Measurements from ENCODE around the gene SH3BP5L. TPM values are rescaled to one million over a fixed set of nuclear protein-coding genes. Genes with fewer than 3 reads are reported as not detected.

Gene SH3BP5L
- total and polyA plus RNA-seq, 4 donors, result 16.3 to 37.8 (median 30.0) TPM

GRCh38 chr1:248821641-248822040 lies 4.1 kb downstream of the SH3BP5L start:
- Histone ChIP-seq H3K27ac (ENCODE audit: low read depth, low read length) (no peak overlapping the region), H3K36me3 (ENCODE audit: control insufficient read depth, insufficient read depth, low read length) (peaks cover 44% of the 10 kb centered on the region), H3K4me1 (ENCODE audit: control insufficient read depth, insufficient read depth, low read length) (peaks cover 23% of the 10 kb centered on the region), H3K4me3 (ENCODE audit: low read depth, low read length) (no peak overlapping the region), H3K27me3 (ENCODE audit: control insufficient read depth, insufficient read depth, low read length) (no peaks in the 10 kb centered on the region), H3K9me3 (ENCODE audit: control insufficient read depth, insufficient read depth, low read length) (no peaks in the 10 kb centered on the region)
- DNase-seq (ENCODE audit: low read depth in 4 of 6, low spot score in 6 of 6), result no peak
- WGBS (ENCODE audit: insufficient coverage), result 98% methylated on average over 4 of the region's 7 CpGs

GRCh38 chr1:248821101-248821500 lies 4.6 kb downstream of the SH3BP5L start:
- no peak overlapping the region for H3K4me3 ChIP-seq (ENCODE audit: low read depth, low read length)
- peaks cover 49% of the 10 kb centered on the region for H3K36me3 ChIP-seq (ENCODE audit: control insufficient read depth, insufficient read depth, low read length)
- DNase-seq (ENCODE audit: low read depth in 4 of 6, low spot score in 6 of 6), result no peak
- no peaks in the 10 kb centered on the region for H3K9me3 ChIP-seq (ENCODE audit: control insufficient read depth, insufficient read depth, low read length)
- no peaks in the 10 kb centered on the region for H3K27me3 ChIP-seq (ENCODE audit: control insufficient read depth, insufficient read depth, low read length)
- H3K4me1 ChIP-seq (ENCODE audit: control insufficient read depth, insufficient read depth, low read length), result peaks cover 23% of the 10 kb centered on the region
- 35% methylated on average over 3 of the region's 3 CpGs for WGBS (ENCODE audit: insufficient coverage)
- no peak overlapping the region for H3K27ac ChIP-seq (ENCODE audit: low read depth, low read length)

- H3K27ac ChIP-seq (ENCODE audit: low read depth, low read length), result no peak overlapping the region
- H3K4me3 ChIP-seq (ENCODE audit: low read depth, low read length), result no peak overlapping the region
- H3K27me3 ChIP-seq (ENCODE audit: control insufficient read depth, insufficient read depth, low read length), result no peaks in the 10 kb centered on the region
- 85% methylated on average over 4 of the region's 7 CpGs for WGBS (ENCODE audit: insufficient coverage)
- H3K9me3 ChIP-seq (ENCODE audit: control insufficient read depth, insufficient read depth, low read length), result no peaks in the 10 kb centered on the region
- peaks cover 59% of the 10 kb centered on the region for H3K36me3 ChIP-seq (ENCODE audit: control insufficient read depth, insufficient read depth, low read length)
- no peak for DNase-seq (ENCODE audit: low read depth in 4 of 6, low spot score in 6 of 6)
- peaks cover 19% of the 10 kb centered on the region for H3K4me1 ChIP-seq (ENCODE audit: control insufficient read depth, insufficient read depth, low read length)
Observed at GRCh38 chr1:248820041-248820585, 5.6 kb downstream of the SH3BP5L start.

- H3K27ac ChIP-seq (ENCODE audit: low read depth, low read length), result no peak overlapping the region
- no peak overlapping the region for H3K4me3 ChIP-seq (ENCODE audit: low read depth, low read length)
- 100% methylated on average over 2 of the region's 5 CpGs for WGBS (ENCODE audit: insufficient coverage)
- H3K9me3 ChIP-seq (ENCODE audit: control insufficient read depth, insufficient read depth, low read length), result no peaks in the 10 kb centered on the region
- H3K27me3 ChIP-seq (ENCODE audit: control insufficient read depth, insufficient read depth, low read length), result no peaks in the 10 kb centered on the region
- no peak for DNase-seq (ENCODE audit: low read depth in 4 of 6, low spot score in 6 of 6)
- peaks cover 7% of the 10 kb centered on the region for H3K4me1 ChIP-seq (ENCODE audit: control insufficient read depth, insufficient read depth, low read length)
- H3K36me3 ChIP-seq (ENCODE audit: control insufficient read depth, insufficient read depth, low read length), result peaks cover 59% of the 10 kb centered on the region
Observed at GRCh38 chr1:248818505-248819374, 7.0 kb downstream of the SH3BP5L start.

- WGBS (ENCODE audit: insufficient coverage), result 95% methylated on average over 4 of the region's 6 CpGs
- no peaks in the 10 kb centered on the region for H3K27me3 ChIP-seq (ENCODE audit: control insufficient read depth, insufficient read depth, low read length)
- H3K27ac ChIP-seq (ENCODE audit: low read depth, low read length), result no peak overlapping the region
- H3K36me3 ChIP-seq (ENCODE audit: control insufficient read depth, insufficient read depth, low read length), result peaks cover 75% of the 10 kb centered on the region
- no peaks in the 10 kb centered on the region for H3K9me3 ChIP-seq (ENCODE audit: control insufficient read depth, insufficient read depth, low read length)
- H3K4me1 ChIP-seq (ENCODE audit: control insufficient read depth, insufficient read depth, low read length), result no peaks in the 10 kb centered on the region
- no peak overlapping the region for H3K4me3 ChIP-seq (ENCODE audit: low read depth, low read length)
- no peak for DNase-seq (ENCODE audit: low read depth in 4 of 6, low spot score in 6 of 6)
Observed at GRCh38 chr1:248817065-248817464, 8.7 kb downstream of the SH3BP5L start.

GRCh38 chr1:248816042-248816851 lies 9.5 kb downstream of the SH3BP5L start:
- WGBS (ENCODE audit: insufficient coverage), result 93% methylated on average over 12 of the region's 13 CpGs
- peaks cover 79% of the 10 kb centered on the region for H3K36me3 ChIP-seq (ENCODE audit: control insufficient read depth, insufficient read depth, low read length)
- H3K4me3 ChIP-seq (ENCODE audit: low read depth, low read length), result no peak overlapping the region
- no peaks in the 10 kb centered on the region for H3K4me1 ChIP-seq (ENCODE audit: control insufficient read depth, insufficient read depth, low read length)
- H3K9me3 ChIP-seq (ENCODE audit: control insufficient read depth, insufficient read depth, low read length), result no peaks in the 10 kb centered on the region
- H3K27ac ChIP-seq (ENCODE audit: low read depth, low read length), result no peak overlapping the region
- no peak for DNase-seq (ENCODE audit: low read depth in 4 of 6, low spot score in 6 of 6)
- H3K27me3 ChIP-seq (ENCODE audit: control insufficient read depth, insufficient read depth, low read length), result no peaks in the 10 kb centered on the region

- peaks cover 80% of the 10 kb centered on the region for H3K36me3 ChIP-seq (ENCODE audit: control insufficient read depth, insufficient read depth, low read length)
- no peaks in the 10 kb centered on the region for H3K4me1 ChIP-seq (ENCODE audit: control insufficient read depth, insufficient read depth, low read length)
- H3K9me3 ChIP-seq (ENCODE audit: control insufficient read depth, insufficient read depth, low read length), result no peaks in the 10 kb centered on the region
- H3K27me3 ChIP-seq (ENCODE audit: control insufficient read depth, insufficient read depth, low read length), result no peaks in the 10 kb centered on the region
- H3K27ac ChIP-seq (ENCODE audit: low read depth, low read length), result no peak overlapping the region
- no peak overlapping the region for H3K4me3 ChIP-seq (ENCODE audit: low read depth, low read length)
- DNase-seq (ENCODE audit: low read depth in 4 of 6, low spot score in 6 of 6), result no peak
- WGBS (ENCODE audit: insufficient coverage), result 79% methylated on average over 8 of the region's 10 CpGs
Observed at GRCh38 chr1:248815407-248816034, 10.2 kb downstream of the SH3BP5L start.

GRCh38 chr1:248814351-248814750 lies 11.4 kb downstream of the SH3BP5L start:
- no peaks in the 10 kb centered on the region for H3K9me3 ChIP-seq (ENCODE audit: control insufficient read depth, insufficient read depth, low read length)
- H3K4me3 ChIP-seq (ENCODE audit: low read depth, low read length), result no peak overlapping the region
- DNase-seq (ENCODE audit: low read depth in 4 of 6, low spot score in 6 of 6), result no peak
- H3K27me3 ChIP-seq (ENCODE audit: control insufficient read depth, insufficient read depth, low read length), result no peaks in the 10 kb centered on the region
- H3K27ac ChIP-seq (ENCODE audit: low read depth, low read length), result no peak overlapping the region
- 96% methylated on average over 14 of the region's 16 CpGs for WGBS (ENCODE audit: insufficient coverage)
- peaks cover 76% of the 10 kb centered on the region for H3K36me3 ChIP-seq (ENCODE audit: control insufficient read depth, insufficient read depth, low read length)
- no peaks in the 10 kb centered on the region for H3K4me1 ChIP-seq (ENCODE audit: control insufficient read depth, insufficient read depth, low read length)

- WGBS (ENCODE audit: insufficient coverage), result 98% methylated on average over 4 of the region's 8 CpGs
- DNase-seq (ENCODE audit: low read depth in 4 of 6, low spot score in 6 of 6), result no peak
- Histone ChIP-seq H3K4me1 (ENCODE audit: control insufficient read depth, insufficient read depth, low read length) (no peaks in the 10 kb centered on the region), H3K4me3 (ENCODE audit: low read depth, low read length) (no peak overlapping the region), H3K27ac (ENCODE audit: low read depth, low read length) (no peak overlapping the region), H3K27me3 (ENCODE audit: control insufficient read depth, insufficient read depth, low read length) (no peaks in the 10 kb centered on the region), H3K36me3 (ENCODE audit: control insufficient read depth, insufficient read depth, low read length) (peaks cover 73% of the 10 kb centered on the region), H3K9me3 (ENCODE audit: control insufficient read depth, insufficient read depth, low read length) (no peaks in the 10 kb centered on the region)
Observed at GRCh38 chr1:248813546-248813945, 12.2 kb downstream of the SH3BP5L start.

Measured in spinal cord (tissue), 10 donors.